ENCODE measurements around the gene JAG2.

The JAG2 gene

DNA sequence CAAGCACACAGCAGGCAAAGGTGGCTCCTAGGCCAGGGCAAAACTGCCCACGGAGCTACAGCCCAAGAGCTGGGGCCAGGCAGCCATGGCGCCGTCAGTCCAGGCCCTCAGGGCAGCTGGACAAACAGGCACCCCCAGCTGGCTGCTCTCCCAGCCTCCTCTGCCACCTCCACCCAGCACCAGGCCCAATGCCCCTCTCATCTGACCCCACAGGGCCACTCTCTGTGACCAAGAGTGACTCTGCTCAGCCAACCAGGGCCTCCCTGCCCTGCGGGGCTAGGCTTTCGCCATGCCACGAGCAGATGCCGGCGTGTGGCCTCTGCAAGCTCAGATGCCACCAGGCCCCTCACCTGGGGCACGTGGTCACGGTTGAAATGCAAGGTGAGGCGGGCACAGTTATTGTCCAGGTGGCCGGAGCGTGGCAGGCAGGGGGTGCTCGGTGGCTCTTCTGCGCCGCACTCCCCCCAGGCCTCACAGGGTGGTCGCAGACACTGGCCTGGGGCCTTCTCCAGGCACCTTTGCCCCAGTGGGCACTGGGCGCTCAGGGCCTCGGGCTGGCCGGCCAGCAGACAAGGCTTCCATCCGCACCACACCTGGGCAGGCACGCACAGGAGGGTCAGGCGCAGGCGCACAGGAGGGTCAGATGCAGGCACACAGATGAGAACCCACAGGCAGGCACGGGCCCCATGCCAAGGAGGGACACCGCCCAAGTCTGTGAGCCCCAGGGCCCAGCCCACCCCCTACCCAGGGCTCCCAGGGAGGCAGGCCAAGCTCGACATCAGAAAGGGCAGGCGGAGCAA lies 23.0 kb downstream of the JAG2 start:
- Histone ChIP-seq H3K9me3 (ENCODE audit: low read length) (peaks cover 5% of the 10 kb centered on the region), H3K36me3 (ENCODE audit: insufficient read depth, low read length) (no peaks in the 10 kb centered on the region), H3K4me1 (ENCODE audit: insufficient read depth, low read length) (no peaks in the 10 kb centered on the region), H3K9ac (ENCODE audit: low read length) (no peak overlapping the region), H3K27ac (ENCODE audit: low read depth, low read length) (no peak overlapping the region), H3K4me3 (ENCODE audit: low read depth in 1 of 2, low read length in 2 of 2) (no peak overlapping the region), H3K27me3 (ENCODE audit: control insufficient read depth in 1 of 2, insufficient read depth in 2 of 2, low read length in 2 of 2) (no peaks in the 10 kb centered on the region)

DNA sequence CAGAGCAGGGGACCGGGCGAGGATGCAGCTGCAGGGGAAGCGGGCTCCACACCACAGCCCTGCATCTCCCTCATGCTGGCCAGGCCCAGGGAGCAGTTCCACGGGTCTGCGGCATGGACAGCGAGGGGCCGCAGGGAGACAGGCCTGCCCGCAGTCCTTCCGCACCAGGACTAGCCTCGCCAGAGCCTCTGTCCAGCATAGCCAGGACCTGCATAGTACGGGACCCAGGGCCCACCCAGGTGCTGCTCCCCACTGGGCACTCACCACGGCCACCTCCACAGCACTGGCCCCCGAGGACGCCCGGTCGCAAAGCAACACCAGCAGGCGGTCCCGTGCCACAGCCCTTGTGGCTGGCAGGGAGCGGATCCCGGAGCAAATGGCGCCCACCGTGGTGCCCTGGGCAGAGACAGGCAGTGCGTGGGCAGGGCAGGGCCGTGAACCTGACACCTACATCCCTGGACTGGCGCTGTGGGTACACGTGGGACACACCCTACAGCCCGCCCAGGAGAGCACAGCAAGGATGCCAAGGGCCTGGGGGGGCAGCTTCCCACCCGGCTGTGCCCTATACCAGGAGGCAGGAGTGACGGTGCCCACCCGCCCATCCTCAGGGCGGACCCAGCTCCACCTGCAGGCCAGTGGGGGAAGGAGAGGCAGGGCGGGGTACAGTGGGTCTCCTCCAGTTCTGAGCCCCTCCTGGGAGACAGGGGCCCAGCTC lies 23.8 kb downstream of the JAG2 start:
- Histone ChIP-seq H3K4me3 (ENCODE audit: low read depth in 1 of 2, low read length in 2 of 2) (no peak overlapping the region), H3K9me3 (ENCODE audit: low read length) (peaks cover 12% of the 10 kb centered on the region), H3K36me3 (ENCODE audit: insufficient read depth, low read length) (no peaks in the 10 kb centered on the region), H3K9ac (ENCODE audit: low read length) (no peak overlapping the region), H3K27ac (ENCODE audit: low read depth, low read length) (no peak overlapping the region), H3K27me3 (ENCODE audit: control insufficient read depth in 1 of 2, insufficient read depth in 2 of 2, low read length in 2 of 2) (no peaks in the 10 kb centered on the region), H3K4me1 (ENCODE audit: insufficient read depth, low read length) (no peaks in the 10 kb centered on the region)

DNA sequence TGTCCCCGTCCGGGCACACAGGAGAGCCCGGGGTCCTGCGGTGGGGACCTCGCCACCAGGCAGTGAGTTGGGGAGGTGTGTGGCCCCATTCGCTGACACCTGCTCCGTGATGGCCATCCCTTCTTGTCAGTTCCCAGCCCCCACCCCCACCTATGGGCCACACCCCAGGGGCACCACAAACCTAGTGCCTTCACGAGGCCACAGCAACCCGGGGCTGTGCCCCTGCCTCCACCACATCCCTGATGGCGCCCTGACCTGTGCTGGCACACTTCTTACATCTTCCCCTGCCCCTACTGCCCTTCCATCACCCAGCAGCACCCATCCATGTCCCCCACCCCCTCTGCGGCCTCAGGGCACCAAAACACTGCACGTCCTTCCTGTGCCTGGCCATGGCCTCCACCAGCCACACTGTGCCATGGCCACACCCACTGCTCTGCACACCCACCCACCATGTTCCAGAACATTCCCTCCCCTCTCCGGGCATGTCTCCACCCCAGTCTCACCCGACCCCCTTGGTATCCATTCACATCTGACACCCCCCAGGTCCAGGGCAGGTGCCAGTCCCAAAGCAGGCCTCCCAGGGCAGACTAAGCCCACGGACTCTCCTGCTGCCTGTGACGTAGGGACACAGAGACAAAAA lies 24.4 kb downstream of the JAG2 start:
- H3K27ac ChIP-seq (ENCODE audit: low read depth, low read length), result no peak overlapping the region
- H3K36me3 ChIP-seq (ENCODE audit: insufficient read depth, low read length), result no peaks in the 10 kb centered on the region
- no peak overlapping the region for H3K4me3 ChIP-seq (ENCODE audit: low read depth in 1 of 2, low read length in 2 of 2)

DNA sequence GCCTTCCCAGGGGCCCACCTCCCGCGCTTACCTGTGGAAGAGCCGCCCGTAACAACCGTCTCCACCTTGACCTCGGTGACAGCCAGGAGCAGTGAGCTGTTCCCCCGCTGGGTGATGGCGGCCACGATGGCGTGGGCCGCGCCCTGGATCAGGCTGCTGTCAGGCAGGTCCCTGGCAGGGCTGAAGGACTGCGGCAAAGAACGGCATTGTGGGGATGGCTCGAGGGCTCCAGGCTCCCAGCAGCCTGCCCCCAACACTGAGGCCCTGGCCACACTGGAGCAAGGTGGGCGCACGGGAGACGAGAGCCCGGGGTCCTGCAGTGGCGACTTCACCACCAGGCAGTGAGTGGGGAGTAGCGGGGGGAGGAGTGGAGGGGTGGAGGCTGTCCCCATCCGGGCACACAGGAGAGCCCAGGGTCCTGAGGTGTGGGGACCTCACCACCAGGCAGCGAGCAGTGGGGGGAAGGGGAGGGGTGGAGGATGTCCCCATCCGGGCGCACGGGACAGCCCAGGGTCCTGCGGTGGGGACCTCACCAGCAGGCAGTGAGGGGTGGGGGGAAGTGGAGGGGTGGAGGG lies 25.0 kb downstream of the JAG2 start:
- Histone ChIP-seq H3K4me1 (ENCODE audit: insufficient read depth, low read length) (no peaks in the 10 kb centered on the region), H3K36me3 (ENCODE audit: insufficient read depth, low read length) (no peaks in the 10 kb centered on the region), H3K9ac (ENCODE audit: low read length) (no peak overlapping the region), H3K27ac (ENCODE audit: low read depth, low read length) (no peak overlapping the region), H3K4me3 (ENCODE audit: low read depth in 1 of 2, low read length in 2 of 2) (no peak overlapping the region), H3K9me3 (ENCODE audit: low read length) (peaks cover 17% of the 10 kb centered on the region), H3K27me3 (ENCODE audit: control insufficient read depth in 1 of 2, insufficient read depth in 2 of 2, low read length in 2 of 2) (no peaks in the 10 kb centered on the region)

More for the DNA sequence above, 24.4 kb downstream of the JAG2 start:
- Histone ChIP-seq H3K9me3 (ENCODE audit: low read length) (peaks cover 17% of the 10 kb centered on the region), H3K4me1 (ENCODE audit: insufficient read depth, low read length) (no peaks in the 10 kb centered on the region), H3K9ac (ENCODE audit: low read length) (no peak overlapping the region), H3K27me3 (ENCODE audit: control insufficient read depth in 1 of 2, insufficient read depth in 2 of 2, low read length in 2 of 2) (no peaks in the 10 kb centered on the region)

DNA sequence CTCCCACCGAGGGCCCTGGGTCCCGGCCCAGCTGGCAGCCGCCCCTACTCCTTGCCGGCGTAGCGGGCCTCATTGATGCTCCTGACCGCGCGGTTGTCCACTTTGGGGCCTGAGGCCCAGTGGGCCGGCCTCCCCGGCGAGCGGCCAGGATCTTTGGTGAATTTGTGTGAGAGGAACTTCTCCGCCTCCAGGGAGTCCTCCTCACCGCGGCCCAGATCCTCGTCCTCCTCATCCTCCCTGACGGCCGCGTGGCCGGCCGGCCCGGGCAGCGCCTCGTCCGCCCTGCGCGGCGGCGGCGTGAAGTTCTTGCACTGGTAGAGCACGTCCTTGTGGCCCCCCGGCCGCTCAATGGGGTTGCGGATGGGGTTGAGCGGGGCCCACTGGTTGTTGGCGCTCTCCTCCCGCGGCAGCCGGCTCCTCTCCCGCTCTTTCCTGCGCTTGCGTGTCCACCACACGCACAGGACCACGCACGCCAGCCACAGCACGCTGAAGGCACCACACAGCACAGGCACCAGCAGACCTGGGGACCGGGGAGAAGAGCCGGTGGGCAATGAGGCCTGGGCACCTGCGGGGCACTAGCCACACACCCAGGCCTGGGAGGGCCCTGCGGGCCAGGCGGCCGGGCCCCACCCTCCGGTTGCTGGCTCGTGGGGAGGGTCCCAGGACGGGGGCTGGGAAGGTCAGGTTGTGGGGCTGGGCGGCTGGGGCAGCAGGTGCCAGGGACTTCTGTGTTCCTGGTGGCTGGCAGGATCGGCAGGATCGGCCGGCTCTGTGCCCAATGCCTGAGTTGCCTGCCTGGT lies 25.7 kb downstream of the JAG2 start:
- no peaks in the 10 kb centered on the region for H3K36me3 ChIP-seq (ENCODE audit: insufficient read depth, low read length)
- no peaks in the 10 kb centered on the region for H3K4me1 ChIP-seq (ENCODE audit: insufficient read depth, low read length)
- no peaks in the 10 kb centered on the region for H3K27me3 ChIP-seq (ENCODE audit: control insufficient read depth in 1 of 2, insufficient read depth in 2 of 2, low read length in 2 of 2)
- H3K9ac ChIP-seq (ENCODE audit: low read length), result no peak overlapping the region
- H3K4me3 ChIP-seq (ENCODE audit: low read depth in 1 of 2, low read length in 2 of 2), result no peak overlapping the region
- peaks cover 17% of the 10 kb centered on the region for H3K9me3 ChIP-seq (ENCODE audit: low read length)
- H3K27ac ChIP-seq (ENCODE audit: low read depth, low read length), result no peak overlapping the region

DNA sequence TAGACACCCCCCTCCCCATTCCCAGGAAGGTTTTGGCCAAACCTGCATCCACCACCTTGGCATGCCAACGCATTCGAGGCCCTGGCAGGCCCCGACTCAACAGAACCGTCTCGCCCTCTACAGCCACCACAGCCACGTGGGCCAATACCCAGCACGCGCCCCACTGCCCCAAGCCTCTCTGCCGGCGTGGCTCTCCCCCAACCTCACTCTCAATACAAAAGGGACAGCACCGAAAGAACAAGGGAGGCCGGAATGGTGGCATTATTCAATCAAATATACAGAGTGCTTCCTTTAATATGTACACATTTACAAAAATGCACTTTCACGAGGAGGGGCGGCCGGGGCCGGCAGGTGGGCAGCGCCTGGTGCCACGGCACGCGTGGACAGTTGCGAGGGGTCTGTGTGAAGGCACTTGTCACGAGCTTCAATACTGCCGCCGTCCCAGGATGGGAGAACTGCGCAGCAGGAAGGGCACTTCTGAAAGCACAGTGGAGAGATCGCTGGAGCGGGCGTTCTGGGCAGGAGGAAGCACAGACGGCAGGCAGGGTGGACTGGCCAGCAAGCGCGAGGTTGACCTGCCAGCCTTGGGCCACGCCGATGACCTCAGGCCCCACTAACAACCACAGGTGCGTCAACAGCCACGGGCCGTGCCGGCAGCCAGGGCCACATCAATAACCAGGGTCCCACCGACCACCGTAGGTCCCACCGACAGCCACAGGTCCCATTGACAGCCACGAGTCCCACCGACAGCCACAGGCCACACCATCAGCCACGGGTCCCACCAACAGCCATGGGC lies 26.9 kb downstream of the JAG2 start:
- Histone ChIP-seq H3K27me3 (ENCODE audit: control insufficient read depth in 1 of 2, insufficient read depth in 2 of 2, low read length in 2 of 2) (no peaks in the 10 kb centered on the region), H3K4me1 (ENCODE audit: insufficient read depth, low read length) (no peaks in the 10 kb centered on the region), H3K9me3 (ENCODE audit: low read length) (peaks cover 17% of the 10 kb centered on the region), H3K9ac (ENCODE audit: low read length) (no peak overlapping the region), H3K4me3 (ENCODE audit: low read depth in 1 of 2, low read length in 2 of 2) (no peak overlapping the region), H3K27ac (ENCODE audit: low read depth, low read length) (no peak overlapping the region), H3K36me3 (ENCODE audit: insufficient read depth, low read length) (no peaks in the 10 kb centered on the region)

DNA sequence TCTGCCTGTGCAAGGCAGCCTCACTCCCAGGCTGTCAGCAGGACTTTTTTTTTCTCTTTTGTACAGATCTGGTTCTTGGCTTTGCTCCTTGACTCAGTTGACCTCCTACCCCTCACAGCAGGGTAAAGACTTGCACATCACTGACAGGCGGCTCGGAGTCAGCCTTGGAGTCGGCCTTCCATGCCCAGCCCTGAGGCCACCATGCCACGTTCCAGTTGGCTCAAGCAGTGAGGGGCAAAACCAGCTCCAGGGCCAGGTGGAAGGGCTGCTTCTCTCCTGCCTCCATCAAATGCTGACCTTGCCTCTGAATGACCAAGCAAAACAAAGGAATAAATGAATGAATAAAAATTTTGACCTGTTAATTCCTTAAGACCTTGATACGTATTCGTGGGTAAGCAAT lies 27.6 kb downstream of the JAG2 start:
- H3K36me3 ChIP-seq (ENCODE audit: insufficient read depth, low read length), result no peaks in the 10 kb centered on the region
- H3K9ac ChIP-seq (ENCODE audit: low read length), result no peak overlapping the region
- no peaks in the 10 kb centered on the region for H3K27me3 ChIP-seq (ENCODE audit: control insufficient read depth in 1 of 2, insufficient read depth in 2 of 2, low read length in 2 of 2)
- H3K27ac ChIP-seq (ENCODE audit: low read depth, low read length), result no peak overlapping the region
- H3K9me3 ChIP-seq (ENCODE audit: low read length), result peaks cover 17% of the 10 kb centered on the region
- no peak overlapping the region for H3K4me3 ChIP-seq (ENCODE audit: low read depth in 1 of 2, low read length in 2 of 2)
- H3K4me1 ChIP-seq (ENCODE audit: insufficient read depth, low read length), result no peaks in the 10 kb centered on the region

DNA sequence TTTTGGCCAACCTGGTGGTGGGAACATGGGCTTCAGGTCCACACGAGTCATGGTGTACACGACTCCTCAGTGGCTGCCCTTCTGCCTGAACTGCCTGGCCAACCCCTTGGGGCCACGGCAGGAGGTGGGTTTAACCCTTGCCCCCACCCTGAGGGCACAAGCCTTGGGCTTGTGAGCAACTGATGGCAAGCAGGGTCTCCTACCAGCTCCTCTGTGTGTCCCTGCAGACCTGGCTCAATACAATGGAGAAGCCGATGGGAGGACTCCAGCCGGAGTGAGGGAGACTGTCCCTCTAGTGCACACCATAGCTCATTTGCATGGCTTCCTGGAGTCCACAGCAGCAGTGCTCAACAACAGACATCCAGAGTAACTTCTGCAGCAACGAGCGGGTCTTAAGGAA lies 28.0 kb downstream of the JAG2 start:
- no peak overlapping the region for H3K9ac ChIP-seq (ENCODE audit: low read length)
- no peaks in the 10 kb centered on the region for H3K27me3 ChIP-seq (ENCODE audit: control insufficient read depth in 1 of 2, insufficient read depth in 2 of 2, low read length in 2 of 2)
- no peaks in the 10 kb centered on the region for H3K36me3 ChIP-seq (ENCODE audit: insufficient read depth, low read length)
- no peak overlapping the region for H3K27ac ChIP-seq (ENCODE audit: low read depth, low read length)
- H3K4me3 ChIP-seq (ENCODE audit: low read depth in 1 of 2, low read length in 2 of 2), result no peak overlapping the region
- H3K9me3 ChIP-seq (ENCODE audit: low read length), result peaks cover 17% of the 10 kb centered on the region
- no peaks in the 10 kb centered on the region for H3K4me1 ChIP-seq (ENCODE audit: insufficient read depth, low read length)

DNA sequence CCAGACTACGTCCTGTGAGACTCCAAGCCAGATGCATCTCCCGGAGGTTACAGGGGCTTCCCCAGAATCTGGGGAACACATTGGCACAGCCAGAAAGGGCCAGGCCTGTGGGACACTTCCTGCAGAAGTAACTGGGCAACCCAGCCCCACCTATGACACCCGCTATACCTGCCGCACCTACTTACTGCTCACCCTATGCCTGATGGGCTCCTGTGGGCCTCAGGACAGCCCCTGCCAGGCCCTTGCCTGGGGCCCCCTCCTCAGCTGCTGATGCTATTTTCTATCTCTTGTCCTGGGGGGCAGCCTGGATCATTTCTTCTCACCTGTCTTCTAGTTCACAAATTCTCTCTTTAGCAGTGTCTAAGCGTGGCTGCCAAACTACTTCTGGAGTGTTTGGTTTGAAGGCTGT lies 28.7 kb downstream of the JAG2 start:
- no peak overlapping the region for H3K4me3 ChIP-seq (ENCODE audit: low read depth in 1 of 2, low read length in 2 of 2)
- H3K36me3 ChIP-seq (ENCODE audit: insufficient read depth, low read length), result no peaks in the 10 kb centered on the region
- no peaks in the 10 kb centered on the region for H3K4me1 ChIP-seq (ENCODE audit: insufficient read depth, low read length)
- H3K9ac ChIP-seq (ENCODE audit: low read length), result no peak overlapping the region
- no peaks in the 10 kb centered on the region for H3K27me3 ChIP-seq (ENCODE audit: control insufficient read depth in 1 of 2, insufficient read depth in 2 of 2, low read length in 2 of 2)
- H3K27ac ChIP-seq (ENCODE audit: low read depth, low read length), result no peak overlapping the region
- peaks cover 17% of the 10 kb centered on the region for H3K9me3 ChIP-seq (ENCODE audit: low read length)

DNA sequence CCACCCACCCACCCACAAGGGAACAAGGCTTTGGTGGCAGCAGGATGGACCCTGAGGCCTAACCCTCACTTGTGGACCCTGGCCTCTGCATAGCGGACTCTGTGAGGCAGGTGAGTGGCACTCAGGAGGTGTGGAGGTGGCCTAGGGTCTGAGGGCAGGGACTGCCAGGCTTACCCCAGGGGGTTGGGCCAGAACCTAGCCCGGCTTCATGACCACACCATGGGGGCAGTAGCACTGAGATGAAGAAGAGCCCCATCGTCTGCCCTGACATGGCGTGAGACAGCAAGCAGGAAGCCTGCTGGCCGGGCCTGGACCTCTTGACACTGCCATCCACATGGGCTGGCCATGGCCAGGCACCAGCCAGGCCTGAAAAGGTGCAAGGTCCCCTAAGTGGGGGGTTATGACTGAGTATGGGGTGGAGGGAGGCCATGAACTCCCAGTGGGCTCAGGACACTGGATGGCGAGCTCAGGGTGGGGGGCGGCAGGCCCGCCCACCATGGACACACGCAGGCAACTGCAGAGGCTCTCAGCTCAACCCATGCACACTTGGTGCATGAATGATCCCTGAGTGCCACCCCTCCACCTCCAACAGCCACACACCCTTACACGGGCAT lies 29.3 kb downstream of the JAG2 start:
- H3K4me3 ChIP-seq (ENCODE audit: low read depth in 1 of 2, low read length in 2 of 2), result no peak overlapping the region
- no peaks in the 10 kb centered on the region for H3K36me3 ChIP-seq (ENCODE audit: insufficient read depth, low read length)
- no peak overlapping the region for H3K27ac ChIP-seq (ENCODE audit: low read depth, low read length)
- H3K27me3 ChIP-seq (ENCODE audit: control insufficient read depth in 1 of 2, insufficient read depth in 2 of 2, low read length in 2 of 2), result no peaks in the 10 kb centered on the region
- no peak overlapping the region for H3K9ac ChIP-seq (ENCODE audit: low read length)
- H3K9me3 ChIP-seq (ENCODE audit: low read length), result peaks cover 17% of the 10 kb centered on the region
- no peaks in the 10 kb centered on the region for H3K4me1 ChIP-seq (ENCODE audit: insufficient read depth, low read length)

All from muscle layer of colon (tissue), 2 donors.